DOHH2 (cell line): ENCODE measurements around the gene HSPB1.
A peak's percentile ranks its signal among the peaks of the same experiment; 100 is the strongest.

Source experiments
- H3F3A ChIP-seq: fragments of 200-600 bp; sonication (generic), shearing (Covaris generic); 2 replicates; pipeline ENCODE4 v1.6.0; 2016; ENCODE audit warnings: antibody characterized with exemption, mild to moderate bottlenecking; ENCODE audit not compliant: control insufficient read depth, insufficient read depth
- H3K27ac ChIP-seq: fragments of 200-600 bp; sonication (generic); 2 replicates; pipeline ENCODE4 v1.5.1; 2014; ENCODE audit warnings: low read depth, mild to moderate bottlenecking, low read length, moderate library complexity
- H3K27me3 ChIP-seq: fragments of 200-600 bp; sonication (generic); 2 replicates; pipeline ENCODE4 v1.6.1; 2014; ENCODE audit warnings: mild to moderate bottlenecking, low read length, mixed read lengths; ENCODE audit not compliant: control insufficient read depth
- H3K36me3 ChIP-seq: fragments of 200-600 bp; sonication (generic); 2 replicates; pipeline ENCODE4 v1.6.1; 2014; ENCODE audit warnings: mild to moderate bottlenecking, low read length, moderate library complexity, mixed read lengths; ENCODE audit not compliant: control insufficient read depth
- H3K4me1 ChIP-seq: fragments of 200-600 bp; sonication (generic); 2 replicates; pipeline ENCODE4 v1.6.1; 2014; ENCODE audit warnings: mild to moderate bottlenecking, low read length, mixed read lengths; ENCODE audit not compliant: control insufficient read depth
- H3K4me2 ChIP-seq: fragments of 200-600 bp; sonication (generic); 2 replicates; pipeline ENCODE4 v1.6.0; 2014; ENCODE audit warnings: mild to moderate bottlenecking, low read length, moderate library complexity
- H3K4me3 ChIP-seq: fragments of 200-600 bp; sonication (generic); 2 replicates; pipeline ENCODE4 v1.5.1; 2014; ENCODE audit warnings: mild to moderate bottlenecking, low read length, mixed read lengths
- H3K79me2 ChIP-seq: fragments of 200-600 bp; sonication (generic); 2 replicates; pipeline ENCODE4 v1.6.1; 2014; ENCODE audit warnings: mild to moderate bottlenecking, low read length, mixed read lengths; ENCODE audit not compliant: control insufficient read depth
- H3K9me2 ChIP-seq: fragments of 200-600 bp; sonication (generic); replicated peaks from 2 replicates; pipeline ENCODE4 v1.6.1; 2014; ENCODE audit warnings: mild to moderate bottlenecking, low read length, mixed read lengths; ENCODE audit not compliant: control insufficient read depth
- H3K9me3 ChIP-seq: fragments of 200-600 bp; sonication (generic); 2 replicates; pipeline ENCODE4 v1.6.1; 2014; ENCODE audit warnings: antibody characterized with exemption, low read length, mixed read lengths; ENCODE audit not compliant: control insufficient read depth, insufficient read depth
- H4K20me1 ChIP-seq: fragments of 200-600 bp; sonication (generic); 2 replicates; pipeline ENCODE4 v1.6.0; 2014; ENCODE audit warnings: low read depth, mild to moderate bottlenecking, antibody characterized with exemption, low read length, moderate library complexity; ENCODE audit not compliant: control insufficient read depth, insufficient read depth
- CTCF ChIP-seq: fragments of 200-600 bp; sonication (generic); IDR thresholded peaks from one replicate; pipeline ENCODE4 v1.5.1; 2014; ENCODE audit warnings: antibody characterized with exemption, mild to moderate bottlenecking, low read depth, low read length; ENCODE audit not compliant: poor library complexity, severe bottlenecking
- EZH2phosphoT487 ChIP-seq: fragments of 200-600 bp; sonication (generic); IDR thresholded peaks from 2 replicates; pipeline ENCODE4 v1.6.1; 2017; ENCODE audit warnings: borderline replicate concordance, mild to moderate bottlenecking, antibody characterized with exemption, low read length, moderate library complexity, mixed read lengths

Gene HSPB1

GRCh38 chr7:76318488-76319353, 16.2 kb downstream of the HSPB1 start:
- H3K4me3 ChIP-seq = peak overlapping the region; percentile 77
- H3F3A ChIP-seq = peaks cover 36% of the 10 kb centered on the region
- peaks cover 33% of the 10 kb centered on the region for H3K4me1 ChIP-seq
- TF ChIP-seq CTCF = no peak
- no peak for TF ChIP-seq EZH2phosphoT487
- no peaks in the 10 kb centered on the region for H3K79me2 ChIP-seq
- peak overlapping the region; percentile 12; the same call in 1 of the 2 replicates for H3K27ac ChIP-seq
- H3K36me3 ChIP-seq = no peaks in the 10 kb centered on the region
- no peaks in the 10 kb centered on the region for H4K20me1 ChIP-seq
- H3K27me3 ChIP-seq = no peaks in the 10 kb centered on the region
- no peaks in the 10 kb centered on the region for H3K9me3 ChIP-seq
- H3K4me2 ChIP-seq = peak overlapping the region; percentile 90
- H3K9me2 ChIP-seq = no peaks in the 10 kb centered on the region

- H3K79me2 ChIP-seq = peaks cover 38% of the 10 kb centered on the region
- peaks cover 5% of the 10 kb centered on the region; the same call in 1 of the 2 replicates for H4K20me1 ChIP-seq
Measured at GRCh38 chr7:76325092-76325491, 22.6 kb downstream of the HSPB1 start.

GRCh38 chr7:76325811-76326210, 23.3 kb downstream of the HSPB1 start:
- Histone ChIP-seq H3K4me3 (no peak overlapping the region), H3K27ac (no peak overlapping the region), H3K4me1 (no peaks in the 10 kb centered on the region), H3K27me3 (no peaks in the 10 kb centered on the region), H4K20me1 (peaks cover 10% of the 10 kb centered on the region; the same call in 1 of the 2 replicates), H3K4me2 (no peak overlapping the region), H3K79me2 (peaks cover 45% of the 10 kb centered on the region), H3K36me3 (peaks cover 56% of the 10 kb centered on the region), H3F3A (peaks cover 24% of the 10 kb centered on the region), H3K9me3 (no peaks in the 10 kb centered on the region), H3K9me2 (no peaks in the 10 kb centered on the region)
- no peak for TF ChIP-seq CTCF
- TF ChIP-seq EZH2phosphoT487 = no peak

More at GRCh38 chr7:76325092-76325491, 22.6 kb downstream of the HSPB1 start:
- no peak overlapping the region for H3K27ac ChIP-seq
- H3K36me3 ChIP-seq = peaks cover 48% of the 10 kb centered on the region
- no peak overlapping the region for H3K4me2 ChIP-seq
- no peaks in the 10 kb centered on the region for H3K9me3 ChIP-seq
- H3K4me1 ChIP-seq = peaks cover under 1% of the 10 kb centered on the region
- no peaks in the 10 kb centered on the region for H3K27me3 ChIP-seq
- no peak overlapping the region for H3K4me3 ChIP-seq
- H3F3A ChIP-seq = peaks cover 25% of the 10 kb centered on the region
- no peaks in the 10 kb centered on the region for H3K9me2 ChIP-seq
- TF ChIP-seq EZH2phosphoT487 (no peak), CTCF (no peak)
